Measurements from ENCODE around the gene NARF. TPM values are rescaled to one million over a fixed set of nuclear protein-coding genes. Genes with fewer than 3 reads are reported as not detected.

NARF gene
- polyA plus RNA-seq, 4 donors, result 74.7 to 94.5 (median 81.4) TPM

DNA sequence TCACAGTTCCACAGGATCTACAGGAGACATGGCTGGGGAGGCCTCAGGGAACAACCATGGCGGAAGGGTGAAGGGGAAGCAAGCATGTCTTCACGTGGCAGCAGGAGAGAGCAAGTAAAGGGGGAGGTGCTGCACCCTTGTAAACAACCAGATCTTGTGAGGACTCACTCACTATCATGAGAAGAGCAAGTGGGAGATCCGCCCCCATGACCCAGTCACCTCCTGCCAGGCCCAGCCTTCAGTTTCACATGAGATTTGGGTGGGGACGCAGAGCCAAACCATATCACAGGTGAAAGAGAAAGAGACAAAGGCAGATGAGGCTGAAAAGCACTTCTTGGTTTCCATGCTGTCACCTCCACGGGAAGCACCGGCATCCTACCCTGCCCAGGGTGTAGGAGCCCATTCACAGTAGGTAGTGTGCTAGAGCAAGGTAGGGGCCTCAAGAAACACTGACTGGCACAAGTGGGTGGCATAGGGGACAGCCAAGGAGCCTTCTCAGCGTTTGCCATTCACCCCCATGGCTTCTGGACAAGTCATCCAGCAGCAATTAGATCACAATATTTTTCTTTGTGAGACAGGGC is 6.6 kb downstream of the NARF start:
- no peak for DNase-seq (ENCODE audit: low read depth in 4 of 4, low spot score in 2 of 4)

DNA sequence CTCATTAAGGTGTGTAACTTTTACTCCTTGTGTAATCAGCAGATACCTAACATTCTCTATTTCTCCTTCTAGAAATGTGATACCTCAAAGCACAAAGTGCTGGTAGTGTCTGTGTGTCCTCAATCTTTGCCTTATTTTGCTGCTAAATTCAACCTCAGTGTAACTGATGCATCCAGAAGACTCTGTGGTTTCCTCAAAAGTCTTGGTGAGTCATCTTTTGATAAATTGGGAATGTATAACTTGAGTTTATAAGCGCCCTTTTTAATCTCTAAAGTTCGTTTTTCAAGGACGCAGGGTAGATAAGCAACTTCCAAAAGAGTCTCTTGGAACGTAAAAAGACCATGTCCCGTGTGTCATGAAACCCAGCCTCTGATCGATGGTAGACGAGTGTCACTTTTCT is 10.2 kb downstream of the NARF start:
- no peak for DNase-seq (ENCODE audit: low read depth in 4 of 4, low spot score in 2 of 4)

DNA sequence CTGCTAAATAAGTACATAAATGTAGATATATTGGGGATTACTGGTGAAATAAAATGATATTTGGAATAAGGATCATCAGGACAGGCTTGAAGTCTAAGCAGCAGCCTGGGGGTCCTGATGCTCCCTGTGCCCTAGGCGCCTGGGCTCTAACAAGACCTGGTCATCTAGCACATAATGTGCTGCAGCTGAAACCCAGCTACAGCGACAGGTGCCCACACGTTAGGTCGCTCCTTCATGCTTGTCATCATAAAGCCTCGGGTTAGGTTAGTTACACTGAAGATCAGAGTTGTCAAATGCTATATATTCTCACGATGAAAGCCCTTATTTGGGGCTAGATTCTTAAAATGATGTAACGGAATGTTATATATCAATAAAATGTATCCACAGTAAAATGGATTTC is 11.5 kb downstream of the NARF start:
- DNase-seq (ENCODE audit: low read depth in 4 of 4, low spot score in 2 of 4), result no peak

DNA sequence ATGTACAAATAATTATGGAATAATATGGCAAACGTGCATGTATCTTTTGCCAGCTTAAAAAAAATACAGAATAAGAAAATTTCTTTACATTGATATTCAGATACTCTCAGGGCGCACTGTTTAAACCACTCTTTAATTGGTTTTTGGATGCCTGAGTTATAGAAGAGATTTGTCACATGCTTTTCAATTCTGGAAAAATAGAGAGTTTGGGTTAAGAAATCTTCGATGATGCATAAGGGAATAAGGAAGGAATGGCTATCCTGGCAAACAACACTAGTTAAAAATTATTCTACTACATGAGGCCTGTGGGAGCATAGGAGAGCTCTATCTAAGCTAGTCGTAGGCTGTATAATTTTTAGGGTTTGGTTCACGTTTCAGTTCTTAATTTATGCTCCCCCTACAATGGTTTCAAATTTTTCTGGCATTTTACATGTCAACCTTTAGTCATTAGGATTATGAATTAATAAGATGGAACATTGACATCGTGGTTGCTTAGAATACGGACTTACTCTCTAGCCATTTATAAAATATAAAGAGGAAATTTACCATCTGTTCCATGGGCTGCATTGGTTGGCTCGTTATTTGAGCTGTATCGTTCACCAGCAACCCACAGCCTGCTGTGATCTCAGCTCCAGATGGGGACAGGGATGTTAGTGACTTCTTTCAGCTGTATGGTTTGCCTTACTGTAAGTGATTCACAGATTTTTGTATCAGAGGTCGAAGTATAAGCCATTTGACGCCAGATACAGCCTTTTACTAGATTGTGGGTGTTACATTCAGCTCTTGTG is 15.9 kb downstream of the NARF start:
- DNase-seq (ENCODE audit: low read depth in 4 of 4, low spot score in 2 of 4), result no peak

DNA sequence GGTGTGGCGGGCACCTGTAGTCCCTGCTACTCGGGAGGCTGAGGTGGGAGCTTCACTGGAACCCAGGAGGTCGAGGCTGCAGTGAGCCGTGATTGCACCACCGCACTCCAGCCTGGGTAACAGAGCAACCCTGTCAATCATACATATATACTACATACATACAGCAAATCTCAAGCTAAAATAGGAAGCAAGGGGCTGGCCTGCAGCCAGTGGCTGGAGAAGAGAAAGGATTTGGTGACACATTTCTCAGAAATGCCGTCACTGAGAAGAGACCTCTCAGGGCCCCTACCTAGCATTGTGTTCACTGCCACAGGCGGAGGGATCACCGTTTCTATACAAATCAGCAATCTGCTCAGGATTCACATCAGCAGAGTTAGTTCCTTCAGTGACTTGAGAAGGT is 16.9 kb downstream of the NARF start:
- DNase-seq (ENCODE audit: low read depth in 4 of 4, low spot score in 2 of 4), result no peak

DNA sequence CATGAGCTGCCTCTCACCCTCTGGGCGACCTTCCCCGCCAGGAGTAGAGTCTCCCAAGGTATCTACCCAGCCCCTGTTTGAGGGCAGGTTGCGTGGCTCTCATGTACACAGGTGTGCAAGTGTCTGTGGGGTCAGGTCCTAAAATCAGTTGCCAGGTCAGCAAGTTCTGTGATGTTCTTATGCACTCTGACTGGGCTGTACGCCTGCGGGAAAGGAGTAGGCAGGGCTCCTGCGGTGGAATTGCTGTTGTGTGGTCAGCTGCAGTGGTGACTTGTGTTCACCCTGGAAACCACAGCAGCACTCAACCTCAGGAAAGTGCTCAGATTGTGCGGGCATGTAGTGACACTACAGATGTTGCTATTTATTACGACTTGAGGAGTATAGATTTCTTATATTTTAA is 19.4 kb downstream of the NARF start:
- no peak for DNase-seq (ENCODE audit: low read depth in 4 of 4, low spot score in 2 of 4)

DNA sequence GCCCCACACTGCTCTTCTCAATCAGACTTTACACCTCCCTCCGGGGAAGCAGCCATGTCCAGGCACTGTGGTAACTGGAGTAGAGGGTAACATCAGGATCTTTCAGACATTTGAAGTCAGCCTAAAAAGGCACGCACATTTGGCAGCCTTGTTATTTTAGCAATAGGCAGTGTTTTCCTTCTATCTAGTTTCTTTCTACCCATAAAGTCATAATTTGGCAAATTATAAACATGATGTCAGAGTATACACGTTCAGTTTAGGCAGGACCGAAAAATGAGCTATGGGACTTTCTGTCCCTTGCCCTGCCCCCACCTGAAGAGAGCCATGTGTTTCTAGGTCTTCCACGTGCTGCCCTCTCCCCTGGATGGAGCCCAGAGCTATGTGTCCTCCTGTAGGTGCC is 21.1 kb downstream of the NARF start:
- DNase-seq (ENCODE audit: low read depth in 4 of 4, low spot score in 2 of 4), result no peak

DNA sequence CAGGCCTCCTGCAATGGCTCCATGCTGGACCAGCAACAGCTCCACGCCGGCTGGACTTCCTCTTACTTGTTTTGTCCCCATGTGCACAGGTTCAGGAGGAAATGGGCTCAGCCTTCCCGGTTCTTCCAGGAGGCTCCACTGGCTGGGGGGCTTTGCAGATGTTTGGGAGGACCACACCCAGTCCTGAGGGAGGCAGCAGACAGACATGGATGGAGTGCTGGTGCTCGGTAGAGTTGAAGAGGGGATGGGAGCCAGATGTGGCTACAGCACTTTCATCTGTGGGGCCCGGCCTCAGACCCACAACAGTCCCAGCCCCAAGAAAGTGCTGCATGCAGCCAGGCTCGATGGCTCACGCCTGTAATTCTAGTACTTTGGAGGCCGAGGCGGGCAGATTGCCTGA is 21.8 kb downstream of the NARF start:
- DNase-seq (ENCODE audit: low read depth in 4 of 4, low spot score in 2 of 4), result no peak

DNA sequence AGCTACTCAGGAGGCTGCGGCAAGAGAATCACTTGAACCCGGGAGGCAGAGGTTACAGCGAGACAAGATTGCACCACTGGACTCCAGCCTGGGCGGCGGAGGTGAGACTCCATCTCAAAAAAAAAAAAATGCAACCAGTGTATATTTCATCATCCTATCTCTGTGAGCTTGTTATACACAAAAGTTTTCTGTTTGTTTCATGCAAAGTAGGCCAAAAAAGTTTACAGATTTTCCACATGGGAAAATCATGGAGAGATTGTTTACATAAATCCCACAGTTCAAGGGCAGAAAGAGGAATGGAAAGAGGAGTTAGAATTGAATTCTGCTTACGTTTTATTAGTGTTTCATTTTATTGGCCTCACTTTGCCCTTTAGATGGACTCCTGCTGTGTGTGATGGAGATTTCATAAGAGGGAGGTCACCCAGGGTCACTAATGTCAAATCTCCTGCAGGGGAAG is 24.7 kb downstream of the NARF start:
- DNase-seq (ENCODE audit: low read depth in 4 of 4, low spot score in 2 of 4), result no peak

DNA sequence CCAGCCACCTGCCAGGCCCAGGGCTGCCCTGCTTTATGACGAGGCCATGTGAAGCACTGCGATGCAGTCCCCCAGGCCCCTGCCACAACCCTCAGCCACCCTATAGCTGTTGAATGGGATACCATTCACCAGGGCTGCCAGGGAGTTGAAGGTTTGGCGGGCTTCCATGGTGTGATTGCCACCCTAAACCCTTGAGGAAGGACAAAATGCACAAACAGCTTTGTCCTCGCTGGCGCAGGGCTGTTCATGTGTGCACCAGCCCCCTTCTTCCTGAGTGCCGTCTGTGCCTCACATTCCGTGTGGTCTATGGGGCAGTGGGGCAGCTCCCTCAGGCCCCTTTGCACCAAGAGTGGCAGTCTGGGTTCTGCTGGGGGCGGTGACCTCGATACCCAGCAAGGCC is 25.3 kb downstream of the NARF start:
- DNase-seq (ENCODE audit: low read depth in 4 of 4, low spot score in 2 of 4), result no peak

DNA sequence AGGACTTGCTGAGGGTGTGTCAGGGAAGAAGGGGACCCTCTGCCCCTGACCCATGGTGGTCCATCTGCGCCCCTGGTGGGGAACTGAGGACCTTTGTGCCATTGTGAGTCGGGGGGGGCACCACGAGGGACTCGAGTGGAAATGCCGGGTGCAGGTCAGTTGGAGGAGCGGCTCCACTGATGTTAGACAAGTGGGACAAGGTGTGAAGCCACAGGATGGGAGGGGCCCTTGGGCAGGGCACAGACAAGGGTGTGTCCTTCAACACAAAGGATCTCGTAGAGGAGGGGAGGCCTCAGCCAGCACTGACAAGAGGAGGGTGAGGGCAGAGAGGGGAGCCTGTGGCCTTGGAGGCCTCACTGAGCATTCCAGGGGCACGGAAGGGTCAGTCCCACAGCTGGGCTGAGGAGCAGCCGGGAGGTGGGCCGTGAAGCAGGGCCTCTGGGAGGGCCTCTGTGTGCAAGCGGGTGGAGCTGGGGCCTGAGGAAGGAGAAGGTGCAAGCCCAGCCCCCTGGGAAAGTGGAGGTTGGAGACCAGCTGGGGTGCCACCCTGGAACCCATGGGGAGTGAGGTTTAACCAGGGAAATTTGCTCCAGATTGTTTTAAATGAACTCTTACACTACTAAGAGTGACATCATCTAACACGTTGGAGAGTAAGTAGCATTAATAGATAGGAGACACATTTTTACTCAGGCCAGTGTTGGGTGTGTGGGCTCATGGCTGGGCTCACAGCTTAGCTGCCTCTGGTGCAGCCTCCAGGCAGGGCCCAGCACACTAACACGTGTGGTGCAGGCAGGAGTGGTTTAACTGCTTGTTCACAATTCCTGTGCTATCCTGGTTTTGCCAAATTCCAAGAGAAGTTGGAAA is 27.9 kb downstream of the NARF start:
- DNase-seq (ENCODE audit: low read depth in 4 of 4, low spot score in 2 of 4), result no peak

DNA sequence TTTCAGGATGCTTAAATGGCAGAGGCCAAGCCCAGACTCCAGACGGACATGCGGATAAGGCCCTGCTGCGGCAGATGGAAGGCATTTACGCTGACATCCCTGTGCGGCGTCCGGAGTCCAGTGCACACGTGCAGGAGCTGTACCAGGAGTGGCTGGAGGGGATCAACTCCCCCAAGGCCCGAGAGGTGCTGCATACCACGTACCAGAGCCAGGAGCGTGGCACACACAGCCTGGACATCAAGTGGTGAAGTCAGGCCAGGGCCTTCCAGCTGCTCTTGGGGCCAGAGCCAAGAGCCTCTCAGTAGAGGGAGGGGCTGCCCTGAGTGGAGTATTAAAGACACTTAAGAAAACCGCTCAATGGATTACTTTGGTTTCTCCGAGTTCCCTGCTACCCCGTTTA is 29.4 kb downstream of the NARF start:
- no peak for DNase-seq (ENCODE audit: low read depth in 4 of 4, low spot score in 2 of 4)

DNA sequence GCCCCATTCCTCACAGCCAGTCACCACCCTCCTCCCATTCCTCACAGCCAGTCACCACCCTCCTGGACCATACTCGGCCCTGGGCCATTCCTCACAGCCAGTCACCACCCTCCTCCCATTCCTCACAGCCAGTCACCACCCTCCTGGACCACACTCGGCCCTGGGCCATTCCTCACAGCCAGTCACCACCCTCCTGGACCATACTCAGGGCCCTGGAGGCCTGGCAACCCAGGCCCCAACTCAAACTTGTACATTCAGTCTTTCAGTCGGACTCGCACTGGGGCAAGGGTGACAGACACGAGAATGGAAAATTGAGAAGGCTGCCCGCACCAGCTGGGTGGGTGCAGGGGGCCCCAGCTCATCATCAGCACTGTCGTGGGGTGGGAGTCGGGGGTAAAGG is 30.6 kb downstream of the NARF start:
- no peak for DNase-seq (ENCODE audit: low read depth in 4 of 4, low spot score in 2 of 4)

DNA sequence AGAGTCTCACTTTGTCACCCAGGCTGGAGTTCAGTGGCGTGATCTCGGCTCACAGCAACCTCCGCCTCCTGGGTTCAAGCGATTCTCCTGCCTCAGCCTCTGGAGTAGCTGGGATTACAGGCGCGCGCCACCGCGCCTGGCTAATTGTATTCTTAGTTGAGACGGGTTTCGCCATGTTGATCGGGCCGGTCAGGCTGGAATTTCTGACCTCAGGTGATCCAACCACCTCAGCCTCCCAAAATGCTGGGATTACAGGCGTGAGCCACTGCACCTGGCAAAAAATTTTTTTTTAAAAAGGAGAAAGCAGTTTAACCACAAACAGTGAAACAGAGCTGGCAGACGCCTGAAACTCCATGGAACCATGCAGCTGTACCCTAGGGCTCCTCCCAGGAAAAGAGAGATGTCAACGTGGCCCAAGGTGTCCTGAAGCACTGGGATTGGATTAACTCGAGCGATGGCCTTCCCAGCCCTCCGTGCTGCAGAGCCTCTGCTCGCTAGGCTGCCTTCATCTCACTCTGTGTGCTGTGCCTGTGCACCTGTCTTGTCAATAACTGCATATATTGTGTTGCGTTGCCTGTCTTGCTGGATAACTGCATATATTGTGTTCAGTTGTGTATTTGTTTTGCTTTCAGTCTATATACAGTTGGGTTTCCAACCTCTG is 31.4 kb downstream of the NARF start:
- no peak for DNase-seq (ENCODE audit: low read depth in 4 of 4, low spot score in 2 of 4)

DNA sequence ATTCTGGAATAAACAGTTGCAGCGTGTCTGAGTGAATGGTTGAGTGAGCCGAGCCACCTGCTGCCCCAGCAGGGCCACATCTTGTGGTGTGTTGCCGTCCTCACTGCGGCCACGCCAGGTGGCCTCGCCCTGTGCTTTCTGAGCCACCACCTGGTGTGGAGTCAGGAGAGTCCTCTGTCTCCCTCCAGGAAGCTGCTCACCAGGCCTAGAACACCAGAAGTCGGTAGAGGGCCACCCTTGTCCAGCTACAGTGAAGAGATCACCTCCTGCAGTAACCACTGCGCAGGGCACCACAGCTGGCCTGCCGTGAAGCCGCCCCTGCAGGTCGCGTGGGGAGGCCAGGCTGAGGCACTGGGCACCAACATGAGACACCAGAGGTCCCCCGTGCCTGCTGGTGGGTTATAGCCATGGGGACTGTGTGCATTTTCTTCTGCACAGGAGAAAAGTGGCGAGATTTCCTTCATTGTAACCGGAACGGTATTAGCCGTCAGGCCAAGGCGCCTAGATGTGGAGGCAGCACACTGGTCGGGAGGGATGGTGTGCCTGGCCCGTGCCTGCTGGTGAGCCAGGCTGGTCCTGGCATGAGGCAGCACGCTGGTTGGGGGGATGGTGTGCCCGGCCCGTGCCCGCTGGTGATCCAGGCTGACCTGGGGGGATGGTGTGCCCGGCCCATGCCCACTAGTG is 32.1 kb downstream of the NARF start:
- DNase-seq (ENCODE audit: low read depth in 4 of 4, low spot score in 2 of 4), result no peak

DNA sequence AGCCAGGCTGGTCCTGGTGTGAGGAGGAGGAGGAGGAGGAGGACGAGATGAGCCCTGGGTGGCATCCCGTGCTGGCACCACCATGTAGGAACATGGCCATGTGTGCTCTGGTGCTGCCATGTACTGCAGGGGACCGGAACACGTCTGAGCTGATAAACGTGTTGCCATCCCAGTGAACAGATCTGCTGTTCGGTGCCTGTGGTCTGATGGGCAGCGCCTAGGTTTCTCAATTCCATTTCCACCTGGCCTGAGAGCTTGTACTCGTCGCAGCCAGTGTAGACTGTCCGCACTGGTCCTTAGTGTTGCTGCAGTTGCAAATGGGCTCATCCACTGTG is 32.6 kb downstream of the NARF start:
- no peak for DNase-seq (ENCODE audit: low read depth in 4 of 4, low spot score in 2 of 4)

DNA sequence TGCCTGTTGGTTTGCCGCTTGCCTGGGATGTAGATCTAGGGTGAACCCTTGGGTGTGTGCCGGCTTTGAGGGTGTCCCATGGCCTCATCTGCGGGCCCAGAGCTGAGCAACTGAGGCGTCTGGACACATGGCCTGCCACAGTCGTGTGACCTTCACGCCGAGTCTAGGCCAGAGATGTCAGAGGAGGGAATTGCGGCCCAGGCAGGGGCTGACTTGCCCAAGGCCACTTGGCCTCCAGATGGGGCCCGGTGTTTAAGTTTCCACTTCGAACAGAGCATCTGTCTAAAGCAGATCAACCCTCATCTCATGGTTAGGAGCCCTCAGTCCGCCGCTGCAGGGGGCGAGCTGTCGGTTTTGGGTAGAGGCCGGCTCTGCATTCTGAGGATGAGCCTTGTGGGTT is 33.0 kb downstream of the NARF start:
- DNase-seq (ENCODE audit: low read depth in 4 of 4, low spot score in 2 of 4), result no peak

DNA sequence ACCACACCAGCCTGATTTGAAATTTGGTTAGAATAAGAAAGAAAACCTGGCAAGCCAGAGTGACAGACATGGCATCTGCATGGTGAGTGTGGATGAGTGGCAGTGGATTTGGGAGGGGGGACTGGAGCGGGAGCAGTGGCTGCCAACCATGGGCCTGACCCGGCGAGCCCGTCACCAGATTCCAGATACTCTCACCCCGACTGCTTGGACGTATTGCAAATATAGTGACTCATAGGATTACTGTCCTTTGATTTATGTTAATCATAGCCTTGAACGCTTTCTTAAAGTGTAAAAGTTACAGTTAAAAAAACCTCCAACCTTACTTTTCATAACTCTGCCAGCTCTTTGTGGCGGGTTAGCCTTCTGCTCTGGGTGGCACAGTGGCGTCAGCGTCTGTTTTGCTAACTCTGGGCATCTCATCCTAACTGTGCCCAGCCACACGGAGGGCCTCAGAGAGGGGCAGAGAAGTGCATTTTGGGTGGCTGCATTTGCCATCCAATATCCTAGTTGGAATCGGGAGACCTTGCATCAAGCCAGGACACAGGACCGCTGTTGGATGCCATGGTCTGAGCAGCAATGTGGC is 34.2 kb downstream of the NARF start:
- no peak for DNase-seq (ENCODE audit: low read depth in 4 of 4, low spot score in 2 of 4)

DNA sequence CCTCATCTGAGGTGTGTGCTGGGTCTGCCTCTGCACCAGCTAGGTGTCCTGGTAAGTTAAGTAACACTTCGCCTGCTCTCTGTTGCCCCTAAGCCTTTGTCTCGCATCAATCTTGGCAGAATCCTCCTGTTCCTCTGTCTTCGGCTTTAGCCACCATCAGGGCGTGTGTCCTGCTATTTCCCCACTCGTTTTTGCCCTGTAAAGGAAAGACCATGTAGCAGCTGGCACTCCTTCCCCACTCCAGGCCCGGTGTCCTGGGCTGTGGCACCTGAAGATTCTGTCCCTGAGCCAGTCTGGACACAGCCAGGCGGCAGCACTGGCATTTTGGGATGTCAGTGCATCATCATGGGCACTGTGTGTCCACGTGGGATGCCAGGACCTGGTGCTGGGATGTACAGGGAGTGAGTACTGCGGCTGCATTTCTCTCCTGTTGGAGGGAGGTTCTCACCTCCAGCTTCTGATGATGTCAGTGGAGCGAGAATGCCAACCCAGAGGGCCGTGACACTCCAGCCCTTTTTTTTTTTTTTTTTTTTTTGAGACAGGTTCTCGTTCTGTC is 34.8 kb downstream of the NARF start:
- no peak for DNase-seq (ENCODE audit: low read depth in 4 of 4, low spot score in 2 of 4)
